Measurements from ENCODE around the gene WDR46. TPM values are rescaled to one million over a fixed set of nuclear protein-coding genes. Genes with fewer than 3 reads are reported as not detected.

Gene WDR46
- total and polyA plus RNA-seq, 2 donors (not counting 3 experiments of a cell fraction or from before 2014, with no cell fraction given) = 61.4 to 71.2 TPM

DNA sequence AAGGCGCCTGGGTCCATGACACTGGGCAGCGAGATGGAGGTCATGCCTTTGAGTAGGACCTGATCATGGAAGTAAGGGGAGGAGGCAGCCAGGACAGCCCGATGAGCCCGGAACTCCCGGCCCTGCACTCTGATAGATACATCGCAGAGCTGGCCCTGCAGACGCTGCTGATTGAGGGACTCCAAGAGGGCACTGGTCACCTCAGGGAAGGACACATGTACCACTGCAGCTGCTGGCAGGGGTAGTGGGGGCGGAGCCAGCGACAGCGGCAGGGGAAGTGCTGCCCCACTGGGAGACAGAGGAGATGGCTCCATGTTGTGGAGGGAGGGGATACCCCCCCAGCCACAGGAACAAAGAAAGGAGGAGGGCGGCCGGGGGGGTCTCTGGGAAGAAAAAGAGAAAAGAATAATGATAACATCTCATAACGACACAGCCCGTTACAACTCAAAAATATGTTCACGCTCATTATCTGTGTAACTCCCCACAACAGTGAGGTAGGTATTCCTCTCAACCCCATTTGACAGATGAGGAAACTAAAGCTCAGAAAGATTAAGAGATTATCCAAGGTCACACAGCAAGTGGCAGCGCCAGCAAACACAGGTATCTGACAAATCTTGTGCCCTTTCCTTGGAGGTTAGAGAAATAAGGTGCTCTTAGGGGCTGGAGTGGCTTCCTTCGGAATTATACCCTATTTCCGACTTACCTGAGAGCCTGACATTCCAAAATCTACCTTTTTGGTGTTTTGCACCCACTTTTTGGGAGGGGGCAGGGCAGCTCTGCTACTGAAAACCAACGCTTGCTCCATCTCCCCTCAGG, 27.8 kb upstream of the WDR46 start:
- peaks cover 54% of the 10 kb centered on the region for H3K4me1 ChIP-seq (ENCODE audit: control insufficient read depth, extremely low read depth, insufficient read depth, low read length)

More for the DNA sequence above, 27.8 kb upstream of the WDR46 start:
- no TSS peak for BruUV-seq (replicated peaks)
- Histone ChIP-seq H3K79me2 (ENCODE audit: control insufficient read depth, insufficient read depth, low read length) (peaks cover 40% of the 10 kb centered on the region), H4K20me1 (replicated peaks; ENCODE audit: control insufficient read depth, extremely low read depth, insufficient read depth, low read length) (no peaks in the 10 kb centered on the region), H3K9me1 (replicated peaks; ENCODE audit: control insufficient read depth, extremely low read depth, insufficient read depth, low read length) (no peaks in the 10 kb centered on the region), H3K27ac (ENCODE audit: insufficient read depth, low read depth, low read length) (no peak overlapping the region), H3K27me3 (ENCODE audit: control insufficient read depth in 2 of 2, insufficient read depth in 2 of 2, low read length in 2 of 2) (no peaks in the 10 kb centered on the region), H2AFZ (ENCODE audit: low read depth, low read length) (no peak overlapping the region), H3K4me2 (ENCODE audit: insufficient read depth, low read length) (peak overlapping the region; percentile 45), H3K9me3 (replicated peaks; ENCODE audit: control insufficient read depth, insufficient read depth, low read length) (no peaks in the 10 kb centered on the region), H3K9ac (replicated peaks; ENCODE audit: extremely low read depth, insufficient read depth, low read length) (no peak overlapping the region), H3K4me3 (replicated peaks in 1 of 3; ENCODE audit: insufficient read depth in 1 of 3, low read depth in 1 of 3, low read length in 3 of 3) (peak overlapping the region in 2 of 3 experiments; percentile 29 to 60), H3K36me3 (ENCODE audit: control insufficient read depth in 2 of 2, extremely low read depth in 1 of 2, insufficient read depth in 2 of 2, low read length in 2 of 2) (peaks cover 5 to 22% of the 10 kb centered on the region in 2 experiments)
- intact Hi-C loops (cut with micrococcal nuclease) (loop anchor here (10.0 kb wide), 1 partner anchor 258 kb away; no protein-coding TSS in a partner anchor), dilution Hi-C loops (cut with MboI; ENCODE audit: extremely low pct_ligation_motif_present, low sequenced_read_pairs) (no loop called here)
- CTCF ChIA-PET = interaction anchor here (1.1 to 1.8 kb wide), 3 partner anchors 8 to 39 kb away, joined by 3 to 17 read pairs (median 4); partner anchors contain the start of genes B3GALT4 and RGL2
- DNase-seq (ENCODE audit: low read depth, low spot score) = no peak
- TF ChIP-seq GATA2 (IDR thresholded peaks at IDR 0.05; ENCODE audit: insufficient read depth, insufficient read length, low read depth, low read length) (no peak), MYC (IDR thresholded peaks at IDR 0.05; ENCODE audit: low read depth, low read length) (no peak), POLR2AphosphoS5 (IDR thresholded peaks at IDR 0.05; ENCODE audit: insufficient read depth, low read depth, low read length) (no peak), POLR2A (IDR thresholded peaks at IDR 0.05; ENCODE audit: low read depth, low read length) (no peak), JUN (IDR thresholded peaks at IDR 0.05; ENCODE audit: borderline replicate concordance, insufficient read depth, insufficient read length, low read depth) (no peak), FOS (IDR thresholded peaks at IDR 0.05; ENCODE audit: borderline replicate concordance, insufficient read depth, low read length) (no peak), EZH2 (IDR thresholded peaks at IDR 0.05; ENCODE audit: borderline replicate concordance, low read depth, low read length, severe bottlenecking) (no peak)
- TF ChIP-seq, protein P1, sequence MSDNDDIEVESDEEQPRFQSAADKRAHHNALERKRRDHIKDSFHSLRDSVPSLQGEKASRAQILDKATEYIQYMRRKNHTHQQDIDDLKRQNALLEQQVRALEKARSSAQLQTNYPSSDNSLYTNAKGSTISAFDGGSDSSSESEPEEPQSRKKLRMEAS (IDR thresholded peaks at IDR 0.05; ENCODE audit: insufficient read depth, insufficient read length) = no peak
- TF ChIP-seq, protein P2, sequence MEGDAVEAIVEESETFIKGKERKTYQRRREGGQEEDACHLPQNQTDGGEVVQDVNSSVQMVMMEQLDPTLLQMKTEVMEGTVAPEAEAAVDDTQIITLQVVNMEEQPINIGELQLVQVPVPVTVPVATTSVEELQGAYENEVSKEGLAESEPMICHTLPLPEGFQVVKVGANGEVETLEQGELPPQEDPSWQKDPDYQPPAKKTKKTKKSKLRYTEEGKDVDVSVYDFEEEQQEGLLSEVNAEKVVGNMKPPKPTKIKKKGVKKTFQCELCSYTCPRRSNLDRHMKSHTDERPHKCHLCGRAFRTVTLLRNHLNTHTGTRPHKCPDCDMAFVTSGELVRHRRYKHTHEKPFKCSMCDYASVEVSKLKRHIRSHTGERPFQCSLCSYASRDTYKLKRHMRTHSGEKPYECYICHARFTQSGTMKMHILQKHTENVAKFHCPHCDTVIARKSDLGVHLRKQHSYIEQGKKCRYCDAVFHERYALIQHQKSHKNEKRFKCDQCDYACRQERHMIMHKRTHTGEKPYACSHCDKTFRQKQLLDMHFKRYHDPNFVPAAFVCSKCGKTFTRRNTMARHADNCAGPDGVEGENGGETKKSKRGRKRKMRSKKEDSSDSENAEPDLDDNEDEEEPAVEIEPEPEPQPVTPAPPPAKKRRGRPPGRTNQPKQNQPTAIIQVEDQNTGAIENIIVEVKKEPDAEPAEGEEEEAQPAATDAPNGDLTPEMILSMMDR (IDR thresholded peaks at IDR 0.05; ENCODE audit: extremely low read depth in 1 of 2, insufficient read depth in 1 of 2, low read depth in 1 of 2, low read length in 2 of 2) = no peak
- POLR2A ChIA-PET = interaction anchor here (0.9 to 1.4 kb wide), 4 partner anchors 18 to 469 kb away, joined by 3 to 10 read pairs (median 6); partner anchors contain the start of genes RGL2, RPS18 and VPS52
- FAIRE-seq = no peak
